GM18858 (cell line): ENCODE results near the gene NT5DC1.
"Not testable (repeated sequence)": the region's sequence is repeated elsewhere in the genome, so short reads cannot be mapped to it uniquely, and the experiment has no call there.

Experiments
- ATAC-seq: cut with Tn5 transposase; IDR thresholded peaks from one replicate; pipeline ENCODE4 v1.9.1; 2021; ENCODE audit not compliant: unreplicated experiment

The NT5DC1 gene

DNA sequence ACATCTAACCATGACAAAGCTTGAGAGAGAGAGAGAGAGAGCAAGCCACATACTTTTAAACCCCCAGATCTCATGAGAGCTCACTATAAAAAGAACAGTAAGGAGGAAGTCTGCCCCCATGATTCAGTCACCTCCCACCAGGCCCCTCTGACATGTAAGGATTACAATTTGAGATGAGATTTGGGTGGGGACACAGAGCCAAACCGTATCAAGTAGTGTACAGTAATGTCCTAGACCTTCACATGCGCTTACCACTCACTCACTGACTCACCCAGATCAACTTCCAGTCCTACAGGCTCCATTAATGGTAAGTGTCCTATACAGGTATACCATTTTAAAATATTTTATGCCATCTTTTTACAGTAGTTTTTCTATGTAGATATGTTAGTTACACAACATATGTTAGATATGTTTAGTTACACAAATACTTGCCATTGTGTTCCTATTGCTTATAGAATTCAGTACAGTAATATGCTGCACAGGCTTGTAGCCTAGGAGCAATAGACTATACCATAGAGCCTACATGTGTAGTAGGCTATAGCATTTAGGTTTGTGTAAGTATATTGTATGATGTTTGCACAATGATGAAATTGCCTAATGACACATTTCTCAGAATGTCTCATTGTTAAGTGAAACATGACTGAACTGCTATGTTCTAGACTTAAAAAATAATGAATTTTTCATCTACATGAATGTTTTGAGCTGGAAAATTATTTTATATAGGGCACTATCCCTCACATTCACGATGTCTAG is 167.4 kb downstream of the NT5DC1 start:
- ATAC-seq = peak; percentile 6

DNA sequence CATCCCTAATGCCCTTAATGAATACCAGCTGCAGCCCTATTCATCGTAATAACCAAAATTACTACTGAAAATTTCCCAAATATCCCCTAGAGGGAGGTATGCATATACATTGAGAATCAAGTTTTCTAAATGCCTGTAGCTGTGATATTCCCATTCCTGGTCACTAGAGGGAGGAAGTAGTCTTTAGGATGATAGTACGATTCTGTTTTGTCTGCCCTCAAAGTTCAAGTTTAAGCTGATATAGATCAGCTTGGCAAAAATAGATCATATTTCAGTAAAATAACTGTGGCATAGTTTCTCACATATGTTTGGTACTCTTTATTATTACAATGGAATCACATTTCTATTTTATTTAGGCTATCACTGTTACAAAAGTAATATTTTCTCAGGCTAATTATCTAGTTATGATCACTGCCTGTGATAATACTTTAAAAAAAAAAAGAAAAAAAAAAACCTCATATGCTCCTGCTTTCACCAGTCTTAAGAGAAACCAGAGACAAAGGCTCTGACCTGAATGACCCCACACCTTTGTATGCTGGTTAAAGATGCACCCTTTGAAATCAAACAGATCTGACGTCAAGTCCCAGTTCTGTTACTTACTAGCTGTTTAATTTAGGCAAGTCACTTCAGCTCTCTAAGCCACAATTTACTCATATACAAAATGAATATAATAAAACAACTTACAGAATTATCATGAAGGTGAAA is 168.1 kb downstream of the NT5DC1 start:
- ATAC-seq = peak; percentile 90

GRCh38 chr6:116271149-116271708 is 170.6 kb downstream of the NT5DC1 start:
- ATAC-seq = no peak

DNA sequence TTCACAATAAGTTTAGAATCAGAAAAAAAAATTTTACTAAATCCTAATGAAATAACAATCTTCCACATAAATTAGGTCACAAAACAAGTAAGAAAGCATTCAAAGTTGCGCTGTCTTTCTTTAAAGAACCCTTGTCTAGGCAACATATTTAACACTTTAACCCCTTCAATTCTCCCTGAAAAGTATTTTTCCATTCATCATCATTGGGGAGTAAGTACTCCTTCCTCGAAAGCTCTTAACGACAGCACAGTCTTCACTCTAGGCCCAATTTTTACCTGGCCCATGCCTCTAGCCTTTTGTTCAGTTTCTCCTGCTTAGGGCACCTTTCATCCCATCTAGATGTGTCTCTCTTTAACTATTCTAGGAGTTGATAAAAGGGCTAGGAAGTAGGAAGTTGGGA is 176.5 kb downstream of the NT5DC1 start:
- no peak for ATAC-seq

- no peak for ATAC-seq
Observed at GRCh38 chr6:116278481-116278829, 177.8 kb downstream of the NT5DC1 start.

GRCh38 chr6:116278854-116279231 is 178.2 kb downstream of the NT5DC1 start:
- ATAC-seq = no peak

- ATAC-seq = peak; percentile 91
Observed at GRCh38 chr6:116279232-116280160, 178.8 kb downstream of the NT5DC1 start, which contains the start of gene TSPYL1. Gene TSPYL1, minus strand, starts transcription at chr6:116279930. Its CDS starts 100 bp downstream, at chr6:116279830.

DNA sequence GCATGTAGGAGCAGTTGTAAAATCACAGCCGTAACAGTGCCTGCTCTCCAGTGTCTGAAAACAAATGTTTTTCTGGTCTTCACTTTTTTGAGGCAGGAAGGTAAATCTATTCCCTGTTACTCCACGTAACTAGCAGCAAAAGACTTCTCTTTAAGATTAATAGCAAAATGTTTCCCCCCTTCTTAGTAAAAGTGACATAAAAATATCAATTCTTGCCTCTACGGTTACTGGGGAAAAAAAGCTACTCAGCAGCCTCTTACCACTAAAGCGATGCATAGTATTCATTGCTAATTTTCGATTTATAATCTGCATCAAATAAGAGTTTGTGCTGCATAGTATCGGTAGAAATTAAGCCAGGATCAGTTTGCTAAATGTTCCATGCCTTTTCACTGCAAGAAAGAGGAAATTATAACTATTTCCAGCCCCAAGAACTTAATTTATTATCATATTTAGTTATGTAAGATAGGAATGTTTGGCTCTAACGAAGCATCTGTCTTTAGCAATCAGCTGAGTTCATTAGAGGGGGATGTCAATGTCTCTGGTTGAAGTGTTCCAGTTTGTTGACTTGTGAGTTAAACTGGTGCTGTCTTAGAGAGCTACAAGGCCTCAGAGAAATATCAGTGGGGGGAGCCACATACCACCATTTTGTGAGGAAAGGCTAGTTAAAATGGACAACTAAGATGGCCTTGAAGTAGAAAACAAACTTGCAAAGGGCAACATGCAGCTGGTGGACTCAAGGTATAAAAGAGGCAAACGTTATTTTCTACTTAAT is 179.7 kb downstream of the NT5DC1 start:
- no peak for ATAC-seq

- no peak for ATAC-seq
Observed at GRCh38 chr6:116280933-116281316, 180.3 kb downstream of the NT5DC1 start.

DNA sequence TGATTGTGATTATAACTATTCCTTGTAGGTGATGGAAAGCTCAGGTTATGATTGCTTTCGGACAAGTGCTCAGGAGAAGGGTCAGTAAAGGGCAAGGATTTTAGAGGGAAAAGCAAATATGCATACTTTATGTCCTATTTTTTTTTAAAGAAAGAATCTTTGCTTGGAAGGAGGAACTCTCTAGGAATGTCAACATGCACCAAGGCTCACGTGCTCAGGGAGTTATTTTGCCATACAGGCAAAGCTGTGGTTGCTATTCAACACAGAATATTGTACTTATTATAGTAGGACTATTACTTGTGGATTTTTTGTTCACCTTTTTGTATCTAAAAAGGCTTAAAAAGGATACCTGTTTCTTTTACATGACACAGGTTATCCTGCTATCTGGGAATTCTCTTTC is 182.0 kb downstream of the NT5DC1 start:
- no peak for ATAC-seq

GRCh38 chr6:116283191-116283590 is 182.5 kb downstream of the NT5DC1 start:
- no peak for ATAC-seq

DNA sequence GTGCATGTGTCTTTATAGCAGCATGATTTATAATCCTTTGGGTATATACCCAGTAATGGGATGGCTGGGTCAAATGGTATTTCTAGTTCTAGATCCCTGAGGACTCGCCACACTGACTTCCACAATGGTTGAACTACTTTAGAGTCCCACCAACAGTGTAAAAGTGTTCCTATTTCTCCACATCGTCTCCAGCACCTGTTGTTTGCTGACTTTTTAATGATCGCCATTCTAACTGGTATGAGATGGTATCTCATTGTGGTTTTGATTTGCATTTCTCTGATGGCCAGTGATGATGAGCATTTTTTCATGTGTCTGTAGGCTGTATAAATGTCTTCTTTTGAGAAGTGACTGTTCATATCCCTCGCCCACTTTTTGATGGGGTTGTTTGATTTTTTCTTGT is 184.3 kb downstream of the NT5DC1 start:
- ATAC-seq = not testable (repeated sequence)

DNA sequence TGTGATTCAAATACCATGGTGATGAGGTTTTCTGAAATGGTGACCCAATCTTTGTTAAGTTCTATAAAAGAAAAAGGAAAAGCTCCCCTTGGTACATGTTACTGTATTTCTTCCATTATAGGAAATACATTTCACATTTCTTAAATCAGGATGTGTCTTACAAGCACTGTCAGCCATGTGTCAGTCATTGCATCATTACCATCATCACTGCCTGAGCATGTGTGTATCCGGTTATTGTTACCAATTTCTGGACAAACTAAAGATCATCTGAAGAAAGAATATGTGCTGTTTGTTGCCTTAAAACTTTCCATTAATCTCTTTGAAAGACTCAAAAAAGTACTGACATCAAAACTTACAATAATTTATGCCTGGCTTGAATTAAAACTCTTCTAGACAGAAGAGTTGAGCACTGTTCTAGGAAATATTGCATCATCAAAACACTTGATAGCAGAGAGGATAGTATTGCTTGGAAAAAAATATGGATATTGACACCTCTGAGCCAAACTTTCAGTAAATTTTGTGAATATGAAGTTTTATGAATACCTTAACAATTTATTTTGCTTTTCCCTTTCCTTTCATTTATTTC is 186.2 kb downstream of the NT5DC1 start:
- ATAC-seq = no peak

DNA sequence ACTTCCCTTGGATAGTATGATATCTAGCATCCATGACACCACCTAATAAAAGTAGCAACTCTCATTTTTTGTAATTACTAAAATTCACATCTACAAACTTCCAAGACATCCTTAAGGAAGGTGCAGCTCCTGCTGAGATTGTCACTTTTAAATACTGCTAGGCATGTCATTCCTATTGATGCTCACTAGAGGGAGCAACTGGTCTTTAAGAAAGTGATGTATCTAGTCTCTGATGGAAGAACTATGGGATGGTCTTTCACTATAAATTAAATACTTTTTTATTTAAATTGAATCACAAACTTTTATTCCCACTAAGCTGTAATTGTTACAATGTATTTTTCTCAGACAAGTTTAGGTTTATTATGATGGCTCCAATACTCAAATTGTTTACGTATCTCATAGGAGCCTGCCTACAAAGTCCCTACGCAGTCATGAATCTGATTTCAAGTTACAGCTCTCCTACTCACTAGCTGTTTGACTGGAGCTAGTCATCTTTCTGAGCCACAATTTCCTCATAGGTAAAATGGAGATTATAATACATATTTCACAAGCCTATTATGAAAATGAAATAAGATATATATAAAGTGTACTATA is 187.1 kb downstream of the NT5DC1 start:
- no peak for ATAC-seq

DNA sequence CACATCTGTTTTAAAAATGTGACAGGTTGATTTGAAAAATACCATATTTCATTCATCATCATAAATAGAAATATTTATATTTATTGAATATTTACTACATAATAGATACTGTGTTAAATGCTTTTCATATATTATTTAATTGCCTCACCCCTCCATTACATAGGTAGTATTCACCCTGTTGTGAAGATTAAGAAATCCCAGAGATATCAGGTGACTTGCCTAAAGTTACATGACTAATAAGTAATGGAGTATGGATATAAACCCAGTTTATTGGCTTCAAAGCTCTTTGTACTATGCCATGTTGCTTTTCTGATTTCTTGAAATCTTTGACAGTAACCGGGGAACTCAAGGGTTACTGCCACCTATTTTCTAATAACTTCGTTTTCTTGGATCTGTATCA is 189.2 kb downstream of the NT5DC1 start:
- no peak for ATAC-seq

DNA sequence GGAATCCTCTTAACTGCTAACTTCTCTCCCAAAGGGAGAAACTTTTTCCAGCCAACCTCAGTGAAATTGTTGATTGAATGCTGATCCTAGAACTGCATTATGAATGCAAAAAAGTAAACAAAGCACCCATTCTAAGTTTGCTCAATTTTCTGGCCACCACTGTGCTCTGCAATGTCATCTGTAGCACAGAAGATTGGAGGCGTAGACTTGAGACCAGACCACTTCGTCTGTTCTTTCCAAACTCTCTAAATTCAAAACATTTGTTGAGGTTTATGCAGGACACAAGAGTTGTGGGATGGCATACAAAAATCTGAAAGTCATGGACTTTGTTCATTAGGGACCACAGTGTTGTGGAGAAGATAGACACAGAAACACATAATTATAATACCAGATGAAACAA is 190.1 kb downstream of the NT5DC1 start:
- ATAC-seq = no peak

DNA sequence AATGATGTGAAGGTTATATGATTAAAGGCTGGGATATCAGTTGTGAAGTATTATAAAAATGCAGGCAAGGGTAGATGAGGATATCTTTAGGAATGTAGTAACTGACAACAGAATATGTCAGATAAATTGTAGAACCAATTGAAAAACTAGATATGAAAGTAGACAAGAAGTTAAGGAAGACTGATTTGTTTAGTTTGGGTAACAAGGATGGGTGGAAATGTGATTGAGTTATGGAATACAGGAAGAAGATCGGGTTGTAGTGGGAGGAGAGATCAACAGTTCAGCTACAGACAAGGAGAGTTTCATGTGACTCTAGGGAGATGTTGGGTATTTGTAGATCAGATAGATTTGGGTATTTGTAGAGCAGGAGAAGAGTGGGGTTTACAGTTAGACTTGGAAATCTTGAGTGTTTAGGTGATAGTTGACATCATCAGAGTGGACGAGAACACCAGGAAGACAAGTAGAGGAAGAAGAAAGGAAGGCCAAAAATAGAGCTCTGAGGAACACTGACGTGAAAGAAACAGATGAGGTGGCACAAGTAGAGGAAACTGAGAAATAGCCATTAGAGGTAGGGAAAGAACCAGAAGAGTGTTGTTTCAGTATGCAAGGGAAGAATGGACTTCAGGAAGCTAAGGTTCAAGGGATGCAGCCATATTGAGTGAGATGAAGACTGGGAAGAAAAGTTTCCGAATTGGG is 191.2 kb downstream of the NT5DC1 start:
- ATAC-seq = no peak

DNA sequence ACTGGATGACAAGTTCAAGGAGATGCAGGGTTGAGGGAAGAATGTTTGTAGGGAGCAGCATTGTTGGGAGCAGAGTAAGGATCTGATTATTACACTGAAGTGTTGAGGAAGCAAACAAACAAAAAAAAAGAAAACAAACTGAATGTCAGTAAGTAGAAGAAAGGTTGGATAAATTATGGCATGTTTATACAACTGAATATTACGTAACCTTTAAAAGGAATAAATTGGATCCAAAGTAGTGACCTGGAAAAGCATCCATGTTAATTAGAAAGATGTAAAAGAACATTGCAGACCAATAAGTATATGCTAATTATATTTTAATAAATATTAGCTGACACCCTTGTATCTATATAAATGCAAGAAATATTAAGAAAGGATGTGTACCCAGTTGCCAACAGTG is 191.9 kb downstream of the NT5DC1 start:
- no peak for ATAC-seq

DNA sequence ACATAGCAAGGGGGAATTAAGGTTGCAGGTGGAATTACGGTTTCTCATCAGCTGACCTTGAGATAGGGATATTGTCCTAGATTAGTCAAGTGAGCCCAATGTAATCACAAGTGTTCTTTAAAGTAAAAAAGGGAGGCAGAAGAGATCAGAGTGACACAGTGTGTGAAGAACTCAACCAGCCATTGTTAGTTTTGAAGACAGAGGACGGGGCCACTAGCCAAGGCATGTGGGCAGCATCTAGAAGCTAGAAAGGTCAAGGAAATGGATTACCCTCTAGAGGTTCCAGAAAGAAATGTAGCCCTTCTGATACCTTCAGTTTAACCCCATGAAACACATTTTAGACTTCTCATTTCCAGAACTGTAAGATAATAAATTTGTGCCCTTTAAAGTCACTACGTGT is 197.6 kb downstream of the NT5DC1 start:
- ATAC-seq = no peak
